HTERT RPE-1 (cell line): Measurements from ENCODE around the gene TBX4.

ENCODE experiments used
- in situ Hi-C: fragments of 300-500 bp; cut with MboI; formaldehyde crosslinking; loops from 4 replicates; pipeline ENCODE4 v1.14.3; 2020; ENCODE audit warnings: low sequenced_read_pairs

The TBX4 gene

DNA sequence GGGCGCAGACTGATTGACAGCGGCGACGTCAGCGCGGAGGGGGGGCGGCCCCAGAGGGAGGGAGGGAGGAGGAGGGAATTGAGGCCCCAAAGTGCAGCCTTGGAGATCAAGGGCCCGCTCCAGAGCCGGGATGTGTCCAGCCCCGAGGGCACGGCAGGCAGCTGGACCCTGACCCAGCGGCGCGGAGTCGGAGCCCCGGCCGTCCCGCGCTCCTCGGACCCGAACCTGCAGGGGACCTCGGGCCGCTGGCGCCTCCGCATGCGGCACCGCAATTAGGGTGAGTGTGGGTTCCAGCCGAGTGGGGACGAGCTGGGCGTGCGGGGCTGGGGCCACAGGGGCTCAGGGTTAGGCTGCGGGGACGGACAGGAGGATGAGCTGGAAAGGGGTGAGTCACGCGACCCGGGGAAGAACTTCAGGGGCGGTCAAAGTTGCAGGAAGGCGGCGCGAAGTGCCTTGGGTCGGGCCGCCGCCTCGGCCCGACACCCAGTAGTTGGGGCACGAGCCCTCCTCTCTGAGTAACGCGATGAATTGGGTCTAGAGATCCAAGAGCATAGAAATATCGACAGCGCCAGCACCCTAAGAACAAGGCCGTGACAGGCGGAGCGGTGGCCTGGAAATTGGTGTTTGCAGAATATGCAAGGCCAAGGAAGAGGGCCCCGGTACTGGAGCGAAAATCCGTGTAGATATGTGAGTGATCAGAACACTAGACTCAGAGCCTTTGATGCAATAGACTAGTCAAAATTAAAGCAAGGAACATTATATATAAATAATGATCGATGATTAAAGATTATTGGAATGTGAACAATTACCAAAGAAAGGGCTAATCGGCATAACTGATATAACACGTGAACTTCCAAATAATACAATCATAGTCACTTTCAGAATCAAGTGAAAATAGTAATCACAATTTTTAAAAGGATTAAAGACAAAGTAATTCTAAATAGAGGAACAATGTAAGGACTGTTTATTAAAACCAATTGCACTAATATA, at the start of gene TBX4:
TBX4 (plus strand) TSS at position 122 of the 990 bp plus-strand sequence. CDS start 4,069 bp downstream, outside the sequence.
- in situ Hi-C loops = no loop called here

DNA sequence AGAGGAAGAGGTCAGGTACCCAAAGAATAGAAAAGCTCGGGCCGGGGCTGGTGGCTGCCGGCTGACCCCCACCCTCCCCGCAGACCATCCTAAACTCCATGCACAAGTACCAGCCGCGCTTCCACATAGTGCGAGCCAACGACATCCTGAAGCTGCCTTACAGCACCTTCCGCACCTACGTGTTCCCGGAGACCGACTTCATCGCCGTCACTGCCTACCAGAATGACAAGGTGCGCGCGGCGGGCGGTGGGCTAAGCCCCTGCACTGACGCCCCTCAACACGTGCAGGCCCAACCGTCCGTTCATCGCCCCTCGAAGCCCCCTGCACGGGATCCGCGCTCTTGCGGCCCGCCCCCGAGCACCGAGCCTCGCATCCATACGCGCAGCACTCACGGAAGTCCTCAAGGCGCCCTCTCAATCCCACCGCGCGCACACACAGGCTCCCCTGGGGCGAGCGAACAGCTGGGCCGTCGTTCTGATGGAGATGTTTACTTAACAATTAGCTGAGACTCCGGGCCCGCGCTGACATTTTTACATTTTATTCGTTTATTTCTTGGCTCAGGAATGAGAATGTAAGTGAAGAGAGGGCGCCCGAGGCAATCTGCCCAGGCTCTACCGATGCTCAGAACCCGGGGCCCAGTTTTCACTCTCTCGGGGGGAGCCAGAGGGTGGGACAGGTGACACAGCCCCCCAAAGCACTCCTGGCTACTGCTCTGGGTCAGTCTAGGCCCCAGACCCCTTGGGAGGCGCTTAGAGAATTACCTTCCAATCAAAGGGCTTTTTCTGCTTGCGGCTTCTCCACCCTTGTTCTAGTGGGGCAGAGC, 49.0 kb upstream of the TBX4 start:
- in situ Hi-C loops = no loop called here

- in situ Hi-C loops = no loop called here
These were observed 48.2 kb upstream of the TBX4 start for GRCh38 chr17:61403801-61404662.

- in situ Hi-C loops = no loop called here
These were observed 47.6 kb upstream of the TBX4 start for GRCh38 chr17:61404663-61404912.

DNA sequence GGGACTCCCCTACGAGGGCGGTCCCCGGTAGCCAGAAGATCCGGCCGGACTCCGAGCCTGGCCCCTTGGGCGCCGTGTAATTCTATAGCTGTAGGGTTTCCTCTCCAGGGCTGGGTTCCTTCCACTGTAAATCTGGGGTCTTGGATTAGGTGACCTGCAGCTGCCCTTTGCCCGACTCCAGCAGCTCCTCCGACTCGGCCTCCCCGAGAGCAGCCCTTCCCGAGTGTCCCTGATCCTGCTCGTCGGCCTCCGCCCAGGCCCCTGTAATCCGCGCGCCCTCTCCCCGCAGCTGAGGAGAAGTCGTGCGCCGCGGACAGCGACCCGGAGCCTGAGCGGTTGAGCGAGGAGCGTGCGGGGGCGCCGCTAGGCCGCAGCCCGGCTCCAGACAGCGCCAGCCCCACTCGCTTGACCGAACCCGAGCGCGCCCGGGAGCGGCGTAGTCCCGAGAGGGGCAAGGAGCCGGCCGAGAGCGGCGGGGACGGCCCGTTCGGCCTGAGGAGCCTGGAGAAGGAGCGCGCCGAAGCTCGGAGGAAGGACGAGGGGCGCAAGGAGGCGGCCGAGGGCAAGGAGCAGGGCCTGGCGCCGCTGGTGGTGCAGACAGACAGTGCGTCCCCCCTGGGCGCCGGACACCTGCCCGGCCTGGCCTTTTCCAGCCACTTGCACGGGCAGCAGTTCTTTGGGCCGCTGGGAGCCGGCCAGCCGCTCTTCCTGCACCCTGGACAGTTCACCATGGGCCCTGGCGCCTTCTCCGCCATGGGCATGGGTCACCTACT, 47.1 kb upstream of the TBX4 start:
- in situ Hi-C loops = no loop called here

- in situ Hi-C loops = no loop called here
These were observed 46.3 kb upstream of the TBX4 start for GRCh38 chr17:61405686-61406536.

- in situ Hi-C loops = no loop called here
These were observed 45.7 kb upstream of the TBX4 start for GRCh38 chr17:61406537-61406845.

DNA sequence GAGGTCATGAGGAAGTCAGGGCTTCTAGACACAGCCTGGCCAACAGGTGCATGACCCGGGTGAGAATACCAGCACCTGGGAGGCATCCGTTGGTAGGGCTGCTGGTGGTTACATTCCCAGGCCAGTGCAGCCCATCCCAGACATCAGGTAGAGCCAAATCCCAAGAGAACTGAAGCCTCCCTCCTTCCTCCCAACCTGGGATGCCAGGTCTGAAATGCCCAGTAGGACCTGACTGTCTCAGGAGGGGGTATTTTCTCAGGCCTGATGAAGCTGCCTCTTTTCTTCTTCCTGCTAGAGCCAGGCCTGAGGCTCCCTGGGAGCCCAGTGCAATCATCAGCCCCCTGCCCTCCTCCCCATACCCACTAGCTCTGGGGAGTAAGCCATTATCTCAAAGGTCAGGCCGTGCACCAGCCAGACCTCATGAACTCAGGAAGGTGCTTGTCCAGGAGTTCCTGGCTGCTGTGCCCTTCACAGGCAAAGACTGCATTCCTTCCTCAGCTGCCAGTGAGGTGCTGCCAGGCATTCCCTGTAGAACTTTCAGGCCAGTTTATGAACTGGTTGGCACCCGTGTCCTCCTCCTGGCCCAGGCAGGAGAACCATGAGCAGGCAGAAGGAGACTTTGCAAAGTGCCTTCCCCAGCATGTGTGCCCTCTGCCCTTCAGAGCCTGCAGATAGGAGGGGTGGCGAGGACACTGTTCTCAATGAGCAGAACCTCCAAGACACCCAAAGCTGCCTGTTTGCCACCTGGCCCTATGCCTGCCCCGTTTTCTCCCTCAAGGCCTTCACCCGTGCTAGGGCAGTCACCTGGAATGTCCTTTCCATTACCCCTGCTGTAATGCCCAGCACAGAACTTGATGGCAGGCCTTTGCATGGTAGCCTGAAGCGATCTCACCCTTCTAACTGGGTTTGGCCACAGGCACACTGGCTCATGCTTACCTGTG, 45.0 kb upstream of the TBX4 start:
- in situ Hi-C loops = no loop called here

DNA sequence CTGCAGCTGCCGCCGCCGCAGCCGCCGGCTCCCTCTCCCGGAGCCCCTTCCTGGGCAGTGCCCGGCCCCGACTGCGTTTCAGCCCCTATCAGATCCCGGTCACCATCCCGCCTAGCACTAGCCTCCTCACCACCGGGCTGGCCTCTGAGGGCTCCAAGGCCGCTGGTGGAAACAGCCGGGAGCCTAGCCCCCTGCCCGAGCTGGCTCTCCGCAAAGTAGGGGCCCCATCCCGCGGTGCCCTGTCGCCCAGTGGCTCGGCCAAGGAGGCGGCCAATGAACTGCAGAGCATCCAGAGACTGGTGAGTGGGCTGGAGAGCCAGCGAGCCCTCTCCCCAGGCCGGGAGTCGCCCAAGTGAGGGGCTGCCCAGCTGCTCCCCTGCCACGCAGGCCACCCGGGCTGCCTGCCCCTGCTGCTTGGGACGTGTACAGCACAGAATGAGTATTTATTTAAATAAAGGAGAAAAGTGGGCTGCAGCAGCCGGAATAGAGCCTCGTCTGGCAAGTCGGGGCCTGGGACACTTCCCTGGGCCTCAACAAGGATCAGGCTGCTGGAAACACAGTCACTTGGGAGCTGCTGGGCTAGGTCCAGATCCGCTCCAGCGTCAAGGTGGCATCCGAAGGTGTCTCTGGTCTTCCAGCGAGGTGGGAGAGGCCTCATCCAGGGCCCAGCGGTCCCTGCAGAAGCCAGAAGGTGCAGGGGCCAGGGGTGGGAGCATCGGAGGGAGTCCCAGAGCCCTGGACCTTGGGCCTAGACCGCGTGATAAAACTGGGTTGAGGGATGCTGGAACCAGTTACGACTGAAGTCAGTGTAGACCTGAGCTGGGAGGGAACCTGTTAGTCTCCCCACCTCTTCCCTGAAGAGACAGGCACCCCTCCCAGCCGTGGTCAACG, 43.8 kb upstream of the TBX4 start:
- in situ Hi-C loops = no loop called here

GRCh38 chr17:61409301-61410112, 42.7 kb upstream of the TBX4 start:
- in situ Hi-C loops = no loop called here

DNA sequence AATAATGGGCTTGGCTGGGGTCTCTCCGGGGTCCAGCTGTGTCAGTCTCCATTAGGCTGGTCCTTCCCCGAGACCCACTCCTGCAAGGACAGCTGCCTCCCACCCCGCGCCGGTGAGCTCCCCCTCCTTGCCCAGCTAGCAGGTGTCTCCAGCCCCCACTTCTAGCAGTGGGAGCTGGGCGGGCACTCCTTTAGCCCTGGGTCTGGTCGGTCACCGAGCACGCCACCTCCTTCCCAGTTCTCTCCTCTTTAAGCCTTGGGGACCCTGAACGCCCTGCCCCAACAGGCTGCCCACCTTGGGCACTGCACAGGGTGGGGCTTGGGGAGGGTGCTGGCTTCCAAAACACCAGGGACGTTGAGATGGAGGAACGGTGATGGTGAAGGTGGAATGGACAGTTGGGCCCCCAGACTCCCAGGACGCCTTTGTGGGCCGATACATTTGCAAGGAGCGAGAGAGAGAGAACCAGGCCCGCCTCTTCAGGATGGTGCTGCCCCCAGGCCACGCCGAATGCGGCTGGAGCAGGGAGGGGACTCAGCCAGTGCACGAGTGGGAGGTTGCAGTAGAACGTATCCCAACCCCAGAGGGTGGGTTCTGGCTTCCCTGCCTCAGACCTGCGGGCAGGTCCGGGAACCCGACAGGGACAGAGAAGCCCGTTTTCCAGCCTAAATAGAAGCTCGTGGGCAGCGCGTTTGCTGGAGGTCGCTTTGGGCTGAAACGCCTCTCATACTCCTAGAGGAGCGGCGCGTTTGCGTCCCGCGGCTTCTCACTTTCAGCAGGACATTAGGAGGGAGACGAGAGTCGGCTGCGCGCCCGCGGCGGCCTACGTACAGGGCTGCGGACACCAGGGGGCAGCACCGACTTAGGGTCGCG, 41.8 kb upstream of the TBX4 start:
- in situ Hi-C loops = no loop called here

- in situ Hi-C loops = no loop called here
These were observed 41.3 kb upstream of the TBX4 start for GRCh38 chr17:61411011-61411260.

GRCh38 chr17:61411261-61412142, 40.7 kb upstream of the TBX4 start:
- in situ Hi-C loops = no loop called here

- in situ Hi-C loops = no loop called here
These were observed 39.9 kb upstream of the TBX4 start for GRCh38 chr17:61412143-61412859.
